Caco-2 (cell line): ENCODE measurements around the gene OPN5. TPM values are rescaled to one million over a fixed set of nuclear protein-coding genes. Genes with fewer than 3 reads are reported as not detected.

Experiments used
- BruUV-seq: library from RNA; stranded (reverse); fragments of 400-500 nt; replicated peaks from 2 replicates; lab custom pipeline; 2021; lab: Mats Ljungman, UMichigan
- CTCF ChIA-PET: fragments of 300-600 bp; sonication (Branson Sonifier 250); formaldehyde crosslinking; loops from one replicate; lab custom pipeline; 2022; ENCODE audit warnings: antibody characterized with exemption; lab: Charles Lee
- POLR2A ChIA-PET: fragments of 300-600 bp; sonication (Branson Sonifier 250); formaldehyde crosslinking; loops from one replicate; lab custom pipeline; 2022; ENCODE audit warnings: antibody characterized with exemption; lab: Charles Lee
- DNase-seq, 2 experiments: peaks; one replicate each; pipeline versions ENCODE4 v3.0.0 to v3.0.0-alpha.2; 2020 to 2022
- H3K27me3 ChIP-seq: replicated peaks from 2 replicates; pipeline ENCODE4 v1.6.0; 2011; ENCODE audit warnings: low read length; ENCODE audit not compliant: control insufficient read depth, insufficient read depth
- H3K36me3 ChIP-seq: 2 replicates; pipeline ENCODE4 v1.5.1; 2011; ENCODE audit warnings: low read length; ENCODE audit not compliant: control insufficient read depth, insufficient read depth
- H3K4me1 ChIP-seq: fragments of 250-450 bp; sonication (Bioruptor Pico); 2 replicates; pipeline ENCODE4 v1.5.1; 2020; ENCODE audit warnings: mild to moderate bottlenecking
- H3K4me3 ChIP-seq: 2 replicates; pipeline ENCODE4 v1.5.1; 2011; ENCODE audit warnings: low read depth, mild to moderate bottlenecking, control low read depth, low read length
- H3K9me3 ChIP-seq: fragments of 250-450 bp; sonication (Bioruptor Pico); 2 replicates; pipeline ENCODE4 v1.5.1; 2020; ENCODE audit warnings: mild to moderate bottlenecking, moderate library complexity
- H3K27ac Mint-ChIP-seq: one replicate; pipeline ENCODE4 v1.8.0; 2022; ENCODE audit warnings: mixed read lengths; ENCODE audit not compliant: unreplicated experiment
- H3K27me3 Mint-ChIP-seq: one replicate; pipeline ENCODE4 v1.8.0; 2022; ENCODE audit warnings: mixed read lengths; ENCODE audit not compliant: insufficient read depth, unreplicated experiment
- H3K36me3 Mint-ChIP-seq: one replicate; pipeline ENCODE4 v1.8.0; 2022; ENCODE audit warnings: mild to moderate bottlenecking, mixed read lengths; ENCODE audit not compliant: insufficient read depth, unreplicated experiment
- H3K4me1 Mint-ChIP-seq: one replicate; pipeline ENCODE4 v1.8.0; 2022; ENCODE audit warnings: low read depth, mixed read lengths; ENCODE audit not compliant: unreplicated experiment
- H3K4me3 Mint-ChIP-seq: one replicate; pipeline ENCODE4 v1.8.0; 2022; ENCODE audit warnings: mild to moderate bottlenecking, moderate library complexity, mixed read lengths; ENCODE audit not compliant: unreplicated experiment
- H3K9me3 Mint-ChIP-seq: one replicate; pipeline ENCODE4 v1.8.0; 2022; ENCODE audit warnings: mixed read lengths; ENCODE audit not compliant: unreplicated experiment
- CTCF ChIP-seq, 2 experiments: fragments of 200-600 bp in 1 of 2; IDR thresholded peaks; 1 replicate in 1 of 2; 2 replicates in 1 of 2; pipeline versions ENCODE4 v1.5.1 to v1.8.0; 2011 to 2022; ENCODE audit warnings: antibody characterized with exemption in 1 of 2, control low read depth in 1 of 2, inconsistent platforms in 1 of 2, low read depth in 1 of 2, low read length in 1 of 2, mild to moderate bottlenecking in 1 of 2, moderate library complexity in 1 of 2; ENCODE audit not compliant: insufficient read depth in 1 of 2, severe bottlenecking in 1 of 2, unreplicated experiment in 1 of 2
- intact Hi-C: fragments of 100-400 bp; cut with micrococcal nuclease; formaldehyde crosslinking; loops from one replicate; pipeline ENCODE4 v1.10.0; 2022; ENCODE audit not compliant: unreplicated experiment
- total RNA-seq: library from RNA; stranded (reverse); gene quantifications from 2 replicates; pipeline ENCODE4 v1.2.3, GENCODE V29; 2022

The OPN5 gene
- total RNA-seq, 1 experiment from 2014 or later: not detected

GRCh38 chr6:47862731-47863130 is 80.9 kb downstream of the OPN5 start:
- no peaks in the 10 kb centered on the region for H3K4me1 ChIP-seq
- no peaks in the 10 kb centered on the region for H3K27me3 ChIP-seq
- H3K27me3 Mint-ChIP-seq: peaks cover 2% of the 10 kb centered on the region
- BruUV-seq: no TSS peak
- H3K4me3 Mint-ChIP-seq: no peak overlapping the region
- H3K9me3 ChIP-seq: no peaks in the 10 kb centered on the region
- H3K36me3 Mint-ChIP-seq: no peaks in the 10 kb centered on the region
- no peaks in the 10 kb centered on the region for H3K36me3 ChIP-seq
- intact Hi-C loops: no loop called here
- no peaks in the 10 kb centered on the region for H3K9me3 Mint-ChIP-seq
- ChIA-PET CTCF (no interaction called here), POLR2A (no interaction called here)
- H3K4me1 Mint-ChIP-seq: no peaks in the 10 kb centered on the region
- H3K27ac Mint-ChIP-seq: no peak overlapping the region
- no peak overlapping the region for H3K4me3 ChIP-seq
- no peak for TF ChIP-seq CTCF (IDR thresholded peaks at IDR 0.05; ENCODE audit: insufficient read depth in 1 of 2, low read depth in 1 of 2, low read length in 1 of 2, severe bottlenecking in 1 of 2, unreplicated experiment in 1 of 2)
- no peak for DNase-seq

- Histone ChIP-seq H3K4me3 (no peak overlapping the region), H3K4me1 (no peaks in the 10 kb centered on the region), H3K27me3 (no peaks in the 10 kb centered on the region), H3K9me3 (no peaks in the 10 kb centered on the region), H3K36me3 (no peaks in the 10 kb centered on the region)
- no peak overlapping the region for H3K4me3 Mint-ChIP-seq
- TF ChIP-seq CTCF (IDR thresholded peaks at IDR 0.05; ENCODE audit: insufficient read depth in 1 of 2, low read depth in 1 of 2, low read length in 1 of 2, severe bottlenecking in 1 of 2, unreplicated experiment in 1 of 2): no peak
- H3K4me1 Mint-ChIP-seq: no peaks in the 10 kb centered on the region
- ChIA-PET CTCF (no interaction called here), POLR2A (no interaction called here)
- H3K9me3 Mint-ChIP-seq: no peaks in the 10 kb centered on the region
- no peaks in the 10 kb centered on the region for H3K27me3 Mint-ChIP-seq
- BruUV-seq: no TSS peak
- DNase-seq: no peak
- H3K27ac Mint-ChIP-seq: no peak overlapping the region
- intact Hi-C loops: no loop called here
- H3K36me3 Mint-ChIP-seq: no peaks in the 10 kb centered on the region
Observed at GRCh38 chr6:47865206-47865605, 83.4 kb downstream of the OPN5 start.

GRCh38 chr6:47875593-47875992 is 93.8 kb downstream of the OPN5 start:
- TF ChIP-seq CTCF (IDR thresholded peaks at IDR 0.05; ENCODE audit: insufficient read depth in 1 of 2, low read depth in 1 of 2, low read length in 1 of 2, severe bottlenecking in 1 of 2, unreplicated experiment in 1 of 2): no peak
- H3K9me3 ChIP-seq: no peaks in the 10 kb centered on the region
- BruUV-seq: no TSS peak

More at GRCh38 chr6:47875593-47875992, 93.8 kb downstream of the OPN5 start:
- no peak overlapping the region for H3K4me3 ChIP-seq
- Mint-ChIP-seq H3K9me3 (no peaks in the 10 kb centered on the region), H3K36me3 (no peaks in the 10 kb centered on the region), H3K4me3 (no peak overlapping the region), H3K27me3 (peaks cover 5% of the 10 kb centered on the region), H3K27ac (no peak overlapping the region), H3K4me1 (no peaks in the 10 kb centered on the region)
- no peaks in the 10 kb centered on the region for H3K4me1 ChIP-seq
- no peak for DNase-seq
- CTCF ChIA-PET: no interaction called here
- POLR2A ChIA-PET: no interaction called here
- no peaks in the 10 kb centered on the region for H3K36me3 ChIP-seq
- intact Hi-C loops: no loop called here
- H3K27me3 ChIP-seq: no peaks in the 10 kb centered on the region

Other genes with a start within 250 kb of the OPN5 start
- 10.6 and 11.2 TPM in 2 replicates for gene ADGRF4, start 83.5 kb upstream of the OPN5 start, total RNA-seq